Epidermal melanocyte (primary cell): Measurements from ENCODE around the gene COX7A2.

Experiments used
- DNase-seq: peaks from one replicate; pipeline ENCODE4 v3.0.0; 2011; ENCODE audit warnings: low spot score; ENCODE audit not compliant: insufficient read length

Gene COX7A2

GRCh38 chr6:75201901-75202672 lies 41.5 kb downstream of the COX7A2 start:
- DNase-seq = no peak

GRCh38 chr6:75201021-75201420 lies 42.6 kb downstream of the COX7A2 start:
- no peak for DNase-seq

- DNase-seq = no peak
These were observed 43.7 kb downstream of the COX7A2 start for GRCh38 chr6:75199889-75200288.

GRCh38 chr6:75196081-75196687 lies 47.4 kb downstream of the COX7A2 start:
- DNase-seq = no peak

- no peak for DNase-seq
These were observed 55.2 kb downstream of the COX7A2 start for GRCh38 chr6:75188221-75188925.
